ENCODE data around the gene SNX24.

SNX24 gene

GRCh38 chr5:122978068-122978467 is 132.7 kb downstream of the SNX24 start:
- Mint-ChIP-seq H3K9me3 (no peaks in the 10 kb centered on the region), H3K27me3 (ENCODE audit: low read depth) (peaks cover 6% of the 10 kb centered on the region), H3K4me3 (no peak overlapping the region), H3K4me1 (ENCODE audit: low read depth) (no peaks in the 10 kb centered on the region), H3K27ac (no peak overlapping the region), H3K36me3 (ENCODE audit: low read depth) (no peaks in the 10 kb centered on the region)

DNA sequence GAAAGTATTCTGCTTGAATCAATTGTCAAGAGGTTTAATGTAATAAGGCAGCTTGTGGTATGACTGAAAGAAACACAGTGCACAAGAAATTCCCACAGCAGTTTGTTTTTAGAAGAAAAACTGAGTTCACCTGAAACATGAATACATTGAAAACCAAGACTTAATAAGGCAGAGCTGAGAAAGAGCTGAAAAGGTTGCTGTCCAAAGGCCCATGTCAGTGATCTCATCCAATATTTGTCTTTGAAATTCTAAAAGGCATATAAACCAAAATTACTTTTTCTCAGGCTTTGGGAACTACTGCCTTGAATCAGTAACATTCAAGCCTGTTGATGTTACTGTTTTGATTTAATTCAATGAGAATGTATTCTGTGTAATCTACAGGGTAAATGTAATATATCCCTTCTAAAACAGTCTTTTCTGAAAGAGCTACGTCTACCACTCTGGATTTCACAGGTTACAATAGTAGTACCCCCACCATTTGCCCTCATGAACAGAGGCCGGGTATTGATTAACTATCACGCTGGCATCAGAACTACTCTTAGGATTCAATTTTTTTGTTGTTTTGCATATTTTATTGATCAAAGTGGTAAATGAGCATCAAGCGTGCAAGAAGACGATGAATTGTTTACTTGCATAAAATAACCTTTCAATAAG is 133.4 kb downstream of the SNX24 start:
- Mint-ChIP-seq H3K4me3 (no peak overlapping the region), H3K36me3 (ENCODE audit: low read depth) (no peaks in the 10 kb centered on the region), H3K9me3 (no peaks in the 10 kb centered on the region), H3K27ac (no peak overlapping the region), H3K4me1 (ENCODE audit: low read depth) (no peaks in the 10 kb centered on the region), H3K27me3 (ENCODE audit: low read depth) (peaks cover 6% of the 10 kb centered on the region)

DNA sequence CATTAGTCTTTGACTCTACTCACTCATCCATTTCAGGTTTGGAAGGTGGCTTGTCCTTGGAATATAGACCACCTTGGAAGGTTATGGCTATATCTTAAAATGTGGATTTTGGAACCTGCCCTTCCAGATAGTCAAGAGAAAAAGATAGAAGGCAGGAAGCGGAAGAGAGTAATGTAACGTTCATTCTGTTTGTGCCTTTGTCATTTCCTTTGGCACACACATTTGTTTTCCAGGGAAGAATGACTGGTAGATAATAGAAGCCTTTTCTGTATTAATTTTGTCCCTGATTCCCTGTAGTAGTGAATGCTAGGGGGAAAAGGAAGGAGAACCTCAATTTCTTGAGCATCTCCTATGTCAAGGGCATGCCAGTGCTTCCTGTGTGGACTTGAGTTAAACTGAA is 136.4 kb downstream of the SNX24 start:
- Mint-ChIP-seq H3K36me3 (ENCODE audit: low read depth) (no peaks in the 10 kb centered on the region), H3K4me3 (no peak overlapping the region), H3K4me1 (ENCODE audit: low read depth) (no peaks in the 10 kb centered on the region), H3K9me3 (no peaks in the 10 kb centered on the region), H3K27me3 (ENCODE audit: low read depth) (peaks cover 3% of the 10 kb centered on the region), H3K27ac (no peak overlapping the region)

DNA sequence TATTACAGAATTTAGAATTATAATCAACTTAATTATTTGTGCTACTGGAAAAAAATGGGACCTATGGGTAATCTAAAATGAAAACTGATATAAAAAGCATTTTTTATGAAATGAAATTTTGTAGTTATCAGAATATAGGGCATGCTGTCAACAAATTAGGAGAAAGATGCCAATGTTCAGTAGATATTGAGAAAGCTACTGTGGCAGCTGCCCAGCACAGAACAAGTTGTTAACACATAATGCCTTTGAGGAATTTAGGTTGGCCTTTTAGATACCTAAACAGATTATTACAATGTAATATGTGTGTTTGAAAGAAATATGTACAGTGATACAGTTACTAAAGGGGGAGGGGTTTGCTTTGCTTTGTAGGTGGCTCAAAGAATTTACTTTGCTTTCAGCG is 137.0 kb downstream of the SNX24 start:
- Mint-ChIP-seq H3K4me1 (ENCODE audit: low read depth) (no peaks in the 10 kb centered on the region), H3K4me3 (no peak overlapping the region), H3K27ac (no peak overlapping the region), H3K27me3 (ENCODE audit: low read depth) (peaks cover 4% of the 10 kb centered on the region), H3K36me3 (ENCODE audit: low read depth) (no peaks in the 10 kb centered on the region), H3K9me3 (no peaks in the 10 kb centered on the region)

DNA sequence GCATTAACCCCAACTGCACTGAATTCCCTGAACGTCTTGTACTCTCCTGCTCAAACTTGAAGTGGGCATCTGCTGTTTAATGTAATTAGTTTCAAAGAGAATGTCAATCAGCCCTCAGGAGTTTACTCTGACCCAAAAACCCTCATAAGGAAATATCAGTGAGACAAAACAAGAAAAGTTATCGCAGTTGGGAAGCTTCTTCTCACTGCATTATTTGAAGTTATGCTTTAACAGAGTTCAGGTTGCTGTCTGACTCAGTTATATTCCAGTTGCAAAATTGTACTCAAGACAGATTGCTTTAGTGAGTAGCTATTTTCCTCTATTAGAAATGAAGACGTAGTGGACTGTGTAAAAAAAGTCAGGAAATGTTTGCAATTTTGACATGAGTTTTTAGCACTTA is 139.0 kb downstream of the SNX24 start:
- no peak overlapping the region for H3K27ac Mint-ChIP-seq
- H3K36me3 Mint-ChIP-seq (ENCODE audit: low read depth) = no peaks in the 10 kb centered on the region
- peaks cover 4% of the 10 kb centered on the region for H3K27me3 Mint-ChIP-seq (ENCODE audit: low read depth)
- H3K9me3 Mint-ChIP-seq = no peaks in the 10 kb centered on the region
- no peaks in the 10 kb centered on the region for H3K4me1 Mint-ChIP-seq (ENCODE audit: low read depth)
- H3K4me3 Mint-ChIP-seq = no peak overlapping the region

DNA sequence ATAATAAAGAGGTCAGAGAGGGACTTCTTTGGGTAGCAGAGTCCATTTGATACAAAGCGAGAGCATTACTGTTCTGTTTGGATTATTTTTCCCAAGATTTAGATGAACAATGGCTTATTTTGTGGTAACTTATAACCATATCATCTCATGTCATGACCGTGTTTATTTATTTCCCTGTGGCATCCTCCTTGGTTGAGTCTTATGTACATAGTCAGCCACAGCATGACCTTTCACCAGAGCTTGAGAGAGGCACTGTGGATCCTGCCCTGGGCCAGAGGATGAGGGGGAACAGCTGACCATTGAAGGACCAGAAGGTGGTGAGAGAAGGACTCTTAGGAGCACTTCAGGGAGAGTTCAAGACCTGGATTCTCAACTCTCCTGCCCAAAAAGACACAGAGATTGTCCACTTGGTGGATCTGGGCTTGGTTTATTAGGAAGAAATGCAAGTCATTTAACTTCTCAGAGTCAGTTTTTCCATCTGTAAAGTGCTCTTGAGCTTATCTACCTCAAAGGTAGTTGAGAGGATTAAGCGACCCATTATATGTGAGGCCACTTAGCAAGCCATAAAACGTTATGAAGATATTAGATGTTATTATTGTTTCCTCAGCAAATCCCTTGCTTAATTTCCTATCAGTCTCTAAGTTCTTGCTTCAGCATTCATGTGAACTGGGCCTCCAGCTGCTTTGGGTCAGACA is 139.7 kb downstream of the SNX24 start:
- Mint-ChIP-seq H3K27me3 (ENCODE audit: low read depth) (peaks cover 4% of the 10 kb centered on the region), H3K4me1 (ENCODE audit: low read depth) (no peaks in the 10 kb centered on the region), H3K9me3 (no peaks in the 10 kb centered on the region), H3K27ac (no peak overlapping the region), H3K4me3 (no peak overlapping the region), H3K36me3 (ENCODE audit: low read depth) (no peaks in the 10 kb centered on the region)

DNA sequence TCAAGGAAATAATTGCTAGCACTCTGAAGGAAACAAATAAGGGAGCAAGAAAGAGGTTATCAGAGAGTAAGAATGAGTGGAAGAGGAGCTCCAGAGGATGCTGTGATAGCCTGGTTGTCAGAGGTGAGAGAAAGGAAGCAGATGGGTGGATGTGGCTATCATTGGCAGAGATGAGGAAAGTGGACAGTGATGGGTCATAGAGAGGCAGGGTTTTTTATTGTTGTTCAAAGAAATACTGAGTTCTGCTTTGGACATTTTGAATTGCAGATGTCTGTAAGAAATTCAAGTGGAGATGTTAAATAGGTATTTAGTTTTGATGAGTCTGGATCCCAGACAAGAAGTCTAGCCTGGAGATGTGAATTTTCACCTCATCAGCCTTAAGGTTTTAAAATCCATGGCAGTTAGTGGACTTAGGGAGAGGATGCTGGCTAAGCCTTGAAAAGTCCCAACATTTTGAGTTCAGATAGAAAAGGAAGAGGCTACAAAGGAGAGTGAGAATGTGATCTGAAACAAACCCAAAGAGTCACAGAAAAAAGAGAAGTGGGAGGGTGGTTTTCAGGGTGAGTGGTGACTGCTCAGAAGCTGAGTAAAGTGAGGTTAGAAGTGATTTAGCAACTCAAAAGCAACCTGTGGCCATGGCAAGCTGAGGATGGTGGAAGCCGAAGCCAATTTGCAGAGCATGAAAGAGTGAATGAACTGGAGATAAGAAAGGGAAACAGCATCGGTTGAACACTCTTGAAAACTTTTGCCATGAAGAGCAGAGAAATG is 140.7 kb downstream of the SNX24 start:
- Mint-ChIP-seq H3K36me3 (ENCODE audit: low read depth) (no peaks in the 10 kb centered on the region), H3K4me1 (ENCODE audit: low read depth) (no peaks in the 10 kb centered on the region), H3K9me3 (no peaks in the 10 kb centered on the region), H3K27ac (no peak overlapping the region), H3K27me3 (ENCODE audit: low read depth) (peaks cover 4% of the 10 kb centered on the region), H3K4me3 (no peak overlapping the region)

- Mint-ChIP-seq H3K4me1 (ENCODE audit: low read depth) (no peaks in the 10 kb centered on the region), H3K9me3 (no peaks in the 10 kb centered on the region), H3K27me3 (ENCODE audit: low read depth) (no peaks in the 10 kb centered on the region), H3K36me3 (ENCODE audit: low read depth) (no peaks in the 10 kb centered on the region), H3K4me3 (no peak overlapping the region), H3K27ac (no peak overlapping the region)
Measured at GRCh38 chr5:122996091-122996490, 150.7 kb downstream of the SNX24 start.

- no peaks in the 10 kb centered on the region for H3K27me3 Mint-ChIP-seq (ENCODE audit: low read depth)
- H3K4me3 Mint-ChIP-seq = no peak overlapping the region
- H3K27ac Mint-ChIP-seq = no peak overlapping the region
- H3K9me3 Mint-ChIP-seq = no peaks in the 10 kb centered on the region
- H3K4me1 Mint-ChIP-seq (ENCODE audit: low read depth) = no peaks in the 10 kb centered on the region
- H3K36me3 Mint-ChIP-seq (ENCODE audit: low read depth) = no peaks in the 10 kb centered on the region
Measured at GRCh38 chr5:122997294-122997693, 151.9 kb downstream of the SNX24 start.

- no peaks in the 10 kb centered on the region for H3K4me1 Mint-ChIP-seq (ENCODE audit: low read depth)
- H3K9me3 Mint-ChIP-seq = no peaks in the 10 kb centered on the region
- H3K4me3 Mint-ChIP-seq = no peak overlapping the region
- no peaks in the 10 kb centered on the region for H3K36me3 Mint-ChIP-seq (ENCODE audit: low read depth)
- peaks cover 4% of the 10 kb centered on the region for H3K27me3 Mint-ChIP-seq (ENCODE audit: low read depth)
- H3K27ac Mint-ChIP-seq = no peak overlapping the region
Measured at GRCh38 chr5:122999947-123000563, 154.6 kb downstream of the SNX24 start.

DNA sequence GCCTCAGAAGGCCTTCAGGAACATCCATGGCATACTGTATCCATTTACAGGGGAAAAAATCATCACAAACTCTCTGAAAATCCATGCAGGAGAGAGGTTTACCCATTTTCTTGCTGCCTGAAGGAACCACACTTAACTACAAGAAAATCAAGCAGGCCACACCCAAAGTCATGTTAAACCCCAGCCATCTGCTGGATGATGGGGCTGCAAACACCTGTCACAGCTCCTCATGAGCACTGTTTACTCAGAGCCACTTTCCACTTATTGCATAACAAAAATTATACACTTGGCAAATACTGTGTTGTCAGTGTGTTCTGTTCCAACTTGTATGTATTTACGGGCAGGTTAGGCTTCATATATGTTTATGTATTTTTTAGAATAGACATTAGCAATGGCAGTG is 155.3 kb downstream of the SNX24 start:
- H3K9me3 Mint-ChIP-seq = no peaks in the 10 kb centered on the region
- no peaks in the 10 kb centered on the region for H3K4me1 Mint-ChIP-seq (ENCODE audit: low read depth)
- H3K36me3 Mint-ChIP-seq (ENCODE audit: low read depth) = no peaks in the 10 kb centered on the region
- H3K4me3 Mint-ChIP-seq = no peak overlapping the region
- no peak overlapping the region for H3K27ac Mint-ChIP-seq
- H3K27me3 Mint-ChIP-seq (ENCODE audit: low read depth) = peaks cover 4% of the 10 kb centered on the region

GRCh38 chr5:123001808-123002207 is 156.4 kb downstream of the SNX24 start:
- Mint-ChIP-seq H3K4me3 (no peak overlapping the region), H3K9me3 (no peaks in the 10 kb centered on the region), H3K4me1 (ENCODE audit: low read depth) (no peaks in the 10 kb centered on the region), H3K36me3 (ENCODE audit: low read depth) (no peaks in the 10 kb centered on the region), H3K27me3 (ENCODE audit: low read depth) (peaks cover 4% of the 10 kb centered on the region), H3K27ac (no peak overlapping the region)

GRCh38 chr5:123007182-123007581 is 161.8 kb downstream of the SNX24 start:
- Mint-ChIP-seq H3K27me3 (ENCODE audit: low read depth) (peaks cover 4% of the 10 kb centered on the region), H3K9me3 (no peaks in the 10 kb centered on the region), H3K27ac (no peak overlapping the region), H3K36me3 (ENCODE audit: low read depth) (no peaks in the 10 kb centered on the region), H3K4me3 (no peak overlapping the region), H3K4me1 (ENCODE audit: low read depth) (no peaks in the 10 kb centered on the region)

GRCh38 chr5:123007754-123008153 is 162.3 kb downstream of the SNX24 start:
- Mint-ChIP-seq H3K36me3 (ENCODE audit: low read depth) (no peaks in the 10 kb centered on the region), H3K27me3 (ENCODE audit: low read depth) (peaks cover 4% of the 10 kb centered on the region), H3K4me3 (no peak overlapping the region), H3K9me3 (no peaks in the 10 kb centered on the region), H3K27ac (no peak overlapping the region), H3K4me1 (ENCODE audit: low read depth) (no peaks in the 10 kb centered on the region)

GRCh38 chr5:123012321-123012720 is 166.9 kb downstream of the SNX24 start:
- H3K36me3 Mint-ChIP-seq (ENCODE audit: low read depth) = no peaks in the 10 kb centered on the region
- no peaks in the 10 kb centered on the region for H3K9me3 Mint-ChIP-seq
- H3K27me3 Mint-ChIP-seq (ENCODE audit: low read depth) = no peaks in the 10 kb centered on the region
- no peak overlapping the region for H3K4me3 Mint-ChIP-seq
- no peak overlapping the region for H3K27ac Mint-ChIP-seq
- no peaks in the 10 kb centered on the region for H3K4me1 Mint-ChIP-seq (ENCODE audit: low read depth)

Data from T-helper 1 cell treated with Interleukin-12 subunit alpha and Interleukin-12 subunit beta and Interleukin-4 antibody, amounts not matched to agents 30 μg/mL and 1 μg/mL, for 36 hours (primary cell).